GM12892 (cell line): Measurements from ENCODE around the gene GCLC.

ENCODE experiments used
- POLR2A ChIP-seq: IDR thresholded peaks from 2 replicates; pipeline ENCODE4 v1.6.1; 2011; ENCODE audit warnings: low read depth, low read length, control low read depth
- POLR2AphosphoS5 ChIP-seq: IDR thresholded peaks from 2 replicates; pipeline ENCODE4 v1.6.1; 2011; ENCODE audit warnings: low read depth, low read length, control low read depth
- TAF1 ChIP-seq: IDR thresholded peaks from 2 replicates; pipeline ENCODE4 v1.6.1; 2011; ENCODE audit warnings: low read depth, mild to moderate bottlenecking, control low read depth, low read length, borderline replicate concordance

DNA sequence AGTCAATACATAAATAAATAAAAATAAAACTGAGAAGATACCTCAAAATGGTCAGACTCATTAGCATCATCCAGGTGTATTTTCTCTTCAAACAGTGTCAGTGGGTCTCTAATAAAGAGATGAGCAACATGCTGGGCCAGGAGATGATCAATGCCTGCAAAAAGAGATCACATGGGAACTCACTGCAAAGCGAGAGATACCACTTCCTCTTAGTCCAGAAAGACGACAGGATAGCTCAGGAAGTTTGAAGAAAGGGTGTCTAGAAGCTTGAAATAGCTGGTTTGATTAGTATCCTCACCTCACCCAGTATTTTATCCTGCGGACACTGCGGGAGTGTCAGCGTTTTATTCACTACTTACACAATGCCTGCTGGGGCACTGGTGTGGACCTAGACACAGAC lies 38.0 kb downstream of the GCLC start:
- TF ChIP-seq POLR2AphosphoS5: no peak
- TF ChIP-seq POLR2A: no peak
- TF ChIP-seq TAF1: no peak
